Measurements from ENCODE around the gene NAA35. TPM values are rescaled to one million over a fixed set of nuclear protein-coding genes. Genes with fewer than 3 reads are reported as not detected.

Gene NAA35
- total RNA-seq, 2 donors from 2014 or later = 16.7 to 26.2 TPM

DNA sequence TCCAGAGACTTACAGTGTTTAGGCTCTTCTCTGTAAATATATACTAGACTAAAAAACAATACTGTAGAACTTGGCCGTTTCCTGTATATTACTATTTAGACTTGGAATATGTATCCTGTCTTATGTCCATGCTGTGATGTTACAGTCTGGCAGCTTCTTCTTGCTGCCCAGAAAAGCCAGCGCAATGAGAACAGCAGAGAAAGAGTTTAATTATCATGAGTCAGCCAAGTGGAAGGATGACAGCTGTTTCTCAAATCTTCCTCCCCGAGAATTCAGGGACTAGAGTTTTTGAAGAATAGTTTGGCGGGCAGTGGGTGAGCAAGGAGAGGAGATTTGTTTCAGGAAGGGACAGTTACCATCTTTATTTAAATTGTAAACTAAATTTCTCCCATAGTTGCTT, 37.5 kb downstream of the NAA35 start:
- TF ChIP-seq POLR2AphosphoS5 (IDR thresholded peaks at IDR 0.05) (no peak), POLR2A (IDR thresholded peaks at IDR 0.05) (no peak)
- TF ChIP-seq, protein P1, sequence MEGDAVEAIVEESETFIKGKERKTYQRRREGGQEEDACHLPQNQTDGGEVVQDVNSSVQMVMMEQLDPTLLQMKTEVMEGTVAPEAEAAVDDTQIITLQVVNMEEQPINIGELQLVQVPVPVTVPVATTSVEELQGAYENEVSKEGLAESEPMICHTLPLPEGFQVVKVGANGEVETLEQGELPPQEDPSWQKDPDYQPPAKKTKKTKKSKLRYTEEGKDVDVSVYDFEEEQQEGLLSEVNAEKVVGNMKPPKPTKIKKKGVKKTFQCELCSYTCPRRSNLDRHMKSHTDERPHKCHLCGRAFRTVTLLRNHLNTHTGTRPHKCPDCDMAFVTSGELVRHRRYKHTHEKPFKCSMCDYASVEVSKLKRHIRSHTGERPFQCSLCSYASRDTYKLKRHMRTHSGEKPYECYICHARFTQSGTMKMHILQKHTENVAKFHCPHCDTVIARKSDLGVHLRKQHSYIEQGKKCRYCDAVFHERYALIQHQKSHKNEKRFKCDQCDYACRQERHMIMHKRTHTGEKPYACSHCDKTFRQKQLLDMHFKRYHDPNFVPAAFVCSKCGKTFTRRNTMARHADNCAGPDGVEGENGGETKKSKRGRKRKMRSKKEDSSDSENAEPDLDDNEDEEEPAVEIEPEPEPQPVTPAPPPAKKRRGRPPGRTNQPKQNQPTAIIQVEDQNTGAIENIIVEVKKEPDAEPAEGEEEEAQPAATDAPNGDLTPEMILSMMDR (IDR thresholded peaks at IDR 0.05) = no peak
- intact Hi-C loops (cut with DNase I) = no loop called here
- no peak for DNase-seq (ENCODE audit: low spot score)
- no peak overlapping the region for H3K4me3 ChIP-seq
- H3K27ac ChIP-seq = peak overlapping the region in 1 of 2 donors; percentile 52
- no peaks in the 10 kb centered on the region for H3K36me3 ChIP-seq
- no peaks in the 10 kb centered on the region for H3K9me3 ChIP-seq
- no peaks in the 10 kb centered on the region for H3K27me3 ChIP-seq (replicated peaks; ENCODE audit: insufficient read depth)
- H3K4me1 ChIP-seq (replicated peaks) = no peaks in the 10 kb centered on the region
- WGBS = 85% methylated on average over 4 of the region's 4 CpGs

DNA sequence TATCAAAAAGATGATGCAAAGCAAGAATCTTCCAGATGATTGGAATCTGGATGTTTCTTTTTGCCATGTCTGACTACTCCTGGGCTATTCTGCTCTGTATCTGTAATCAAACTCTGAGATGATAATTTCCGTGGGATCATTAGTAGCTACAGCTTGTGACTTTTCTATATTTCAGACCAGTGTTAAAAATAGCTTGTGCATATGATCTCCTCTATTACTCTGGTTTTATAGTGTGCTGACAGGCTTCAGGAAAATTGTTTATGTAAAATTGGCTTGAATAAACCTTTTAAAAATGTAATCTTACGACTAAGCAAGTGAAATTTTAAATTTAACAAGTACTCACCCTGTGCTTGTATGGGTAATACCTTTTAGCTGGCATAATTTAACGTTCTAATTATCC, 40.4 kb downstream of the NAA35 start:
- no peak for DNase-seq (ENCODE audit: low spot score)
- no peak for TF ChIP-seq POLR2A (IDR thresholded peaks at IDR 0.05)
- TF ChIP-seq POLR2AphosphoS5 (IDR thresholded peaks at IDR 0.05) = no peak
- Histone ChIP-seq H3K27ac (no peak overlapping the region), H3K4me3 (no peak overlapping the region), H3K4me1 (replicated peaks) (no peaks in the 10 kb centered on the region), H3K9me3 (no peaks in the 10 kb centered on the region), H3K36me3 (no peaks in the 10 kb centered on the region), H3K27me3 (replicated peaks; ENCODE audit: insufficient read depth) (no peaks in the 10 kb centered on the region)
- intact Hi-C loops (cut with DNase I) = no loop called here
- WGBS = 65% methylated on average over 3 of the region's 3 CpGs

DNA sequence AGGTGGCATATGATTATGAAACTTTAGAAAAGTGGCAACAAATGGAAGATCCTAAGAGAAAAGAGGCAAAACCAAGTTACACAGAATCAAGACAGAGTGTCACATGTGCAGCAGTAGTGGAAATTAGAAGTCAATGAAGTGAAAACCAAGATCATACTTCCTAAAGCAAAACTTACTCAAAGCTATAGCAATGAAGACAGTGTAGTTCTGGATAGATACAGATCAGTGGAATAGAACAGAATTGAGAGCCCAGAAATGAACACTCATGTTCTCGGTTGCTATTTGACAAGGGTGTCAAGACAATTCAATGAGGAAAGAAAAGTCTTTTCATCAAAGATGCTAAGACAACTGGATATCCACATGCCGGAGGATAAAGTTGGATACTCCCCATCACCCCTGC, 43.5 kb downstream of the NAA35 start:
- Histone ChIP-seq H3K36me3 (no peaks in the 10 kb centered on the region), H3K27ac (no peak overlapping the region), H3K4me1 (replicated peaks) (no peaks in the 10 kb centered on the region), H3K4me3 (no peak overlapping the region), H3K27me3 (replicated peaks; ENCODE audit: insufficient read depth) (no peaks in the 10 kb centered on the region), H3K9me3 (no peaks in the 10 kb centered on the region)
- WGBS = 98% methylated on average over 2 of the region's 2 CpGs
- intact Hi-C loops (cut with DNase I) = no loop called here
- no peak for DNase-seq (ENCODE audit: low spot score)
- TF ChIP-seq POLR2A (IDR thresholded peaks at IDR 0.05) (no peak), POLR2AphosphoS5 (IDR thresholded peaks at IDR 0.05) (no peak)
- TF ChIP-seq, protein P1 (IDR thresholded peaks at IDR 0.05) = no peak

DNA sequence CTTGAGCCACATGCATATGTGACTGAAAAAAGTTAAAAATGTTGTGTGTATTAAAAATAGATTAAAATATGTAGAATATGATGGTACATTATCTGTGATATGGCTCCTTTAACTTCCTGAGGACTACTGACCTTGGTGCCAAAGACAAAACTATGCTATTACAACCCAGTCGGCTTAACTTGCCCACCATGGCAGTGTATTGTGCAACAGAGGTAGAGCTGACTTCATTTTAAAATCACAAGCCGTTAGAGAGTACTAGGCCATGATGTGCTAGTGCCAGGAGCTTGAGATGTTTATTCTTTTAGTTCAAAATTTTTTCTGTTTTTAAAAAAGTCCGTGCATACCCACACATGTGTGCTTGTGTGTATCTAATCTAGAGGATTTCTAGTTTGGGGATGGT, 46.3 kb downstream of the NAA35 start:
- Histone ChIP-seq H3K27me3 (replicated peaks; ENCODE audit: insufficient read depth) (no peaks in the 10 kb centered on the region), H3K4me1 (replicated peaks) (no peaks in the 10 kb centered on the region), H3K9me3 (no peaks in the 10 kb centered on the region), H3K4me3 (no peak overlapping the region), H3K36me3 (no peaks in the 10 kb centered on the region), H3K27ac (no peak overlapping the region)
- intact Hi-C loops (cut with DNase I) = no loop called here
- no peak for TF ChIP-seq POLR2A (IDR thresholded peaks at IDR 0.05)
- TF ChIP-seq, protein P1 (IDR thresholded peaks at IDR 0.05) = no peak
- TF ChIP-seq POLR2AphosphoS5 (IDR thresholded peaks at IDR 0.05) = no peak
- no peak for DNase-seq (ENCODE audit: low spot score)
- 90% methylated on average over 3 of the region's 3 CpGs for WGBS

DNA sequence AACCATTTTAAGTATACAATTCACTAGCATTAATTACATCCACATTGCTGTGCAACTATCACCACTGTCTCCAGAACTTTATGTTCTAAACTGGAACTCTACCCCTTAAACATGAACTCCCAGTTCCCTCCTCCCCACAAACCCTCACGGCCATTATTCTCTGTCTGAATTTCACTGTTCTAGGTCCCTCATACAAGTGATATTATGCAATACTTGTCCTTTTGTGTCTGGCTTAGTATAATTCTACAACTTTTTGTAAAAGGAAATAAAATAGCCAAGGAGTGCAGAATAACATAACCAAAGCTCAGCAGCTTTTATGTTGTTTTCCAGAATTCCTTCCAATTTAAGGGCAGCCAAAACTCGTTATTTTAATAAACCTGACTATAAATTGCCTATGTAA, 53.2 kb downstream of the NAA35 start:
- H3K36me3 ChIP-seq = no peaks in the 10 kb centered on the region

More for the DNA sequence above, 53.2 kb downstream of the NAA35 start:
- Histone ChIP-seq H3K4me3 (no peak overlapping the region), H3K9me3 (no peaks in the 10 kb centered on the region), H3K4me1 (replicated peaks) (no peaks in the 10 kb centered on the region), H3K27me3 (replicated peaks; ENCODE audit: insufficient read depth) (no peaks in the 10 kb centered on the region), H3K27ac (no peak overlapping the region)
- WGBS = 79% methylated on average over 2 of the region's 2 CpGs
- TF ChIP-seq POLR2A (IDR thresholded peaks at IDR 0.05) = no peak
- TF ChIP-seq, protein P1 (IDR thresholded peaks at IDR 0.05) = no peak
- no peak for TF ChIP-seq POLR2AphosphoS5 (IDR thresholded peaks at IDR 0.05)
- intact Hi-C loops (cut with DNase I) = no loop called here
- DNase-seq (ENCODE audit: low spot score) = no peak
